Right lobe of liver (tissue), 4 donors: ENCODE results near the gene RPTOR.

ENCODE experiments used
- POLR2A ChIP-seq: fragments of 450-650 bp; IDR thresholded peaks from one replicate; pipeline ENCODE4 v1.6.1; 2017; ENCODE audit warnings: antibody characterized with exemption, mild to moderate bottlenecking
- TF ChIP-seq, protein P1 (sequence below), 4 donors: fragments of 200-600 bp in 3 of 4; fragments of 450-650 bp in 1 of 4; IDR thresholded peaks; one replicate each; pipeline versions ENCODE4 v1.5.1 to v1.8.0; 2016 to 2022; ENCODE audit warnings: antibody characterized with exemption in 4 of 4, mild to moderate bottlenecking in 2 of 4
- donor health status: DM: no; HTN: no; CAD: no.
- donor health status: DM: no; HTN: no; CAD: no.
- donor health status: DM: no; HTN: yes; CAD: no.

DNA sequence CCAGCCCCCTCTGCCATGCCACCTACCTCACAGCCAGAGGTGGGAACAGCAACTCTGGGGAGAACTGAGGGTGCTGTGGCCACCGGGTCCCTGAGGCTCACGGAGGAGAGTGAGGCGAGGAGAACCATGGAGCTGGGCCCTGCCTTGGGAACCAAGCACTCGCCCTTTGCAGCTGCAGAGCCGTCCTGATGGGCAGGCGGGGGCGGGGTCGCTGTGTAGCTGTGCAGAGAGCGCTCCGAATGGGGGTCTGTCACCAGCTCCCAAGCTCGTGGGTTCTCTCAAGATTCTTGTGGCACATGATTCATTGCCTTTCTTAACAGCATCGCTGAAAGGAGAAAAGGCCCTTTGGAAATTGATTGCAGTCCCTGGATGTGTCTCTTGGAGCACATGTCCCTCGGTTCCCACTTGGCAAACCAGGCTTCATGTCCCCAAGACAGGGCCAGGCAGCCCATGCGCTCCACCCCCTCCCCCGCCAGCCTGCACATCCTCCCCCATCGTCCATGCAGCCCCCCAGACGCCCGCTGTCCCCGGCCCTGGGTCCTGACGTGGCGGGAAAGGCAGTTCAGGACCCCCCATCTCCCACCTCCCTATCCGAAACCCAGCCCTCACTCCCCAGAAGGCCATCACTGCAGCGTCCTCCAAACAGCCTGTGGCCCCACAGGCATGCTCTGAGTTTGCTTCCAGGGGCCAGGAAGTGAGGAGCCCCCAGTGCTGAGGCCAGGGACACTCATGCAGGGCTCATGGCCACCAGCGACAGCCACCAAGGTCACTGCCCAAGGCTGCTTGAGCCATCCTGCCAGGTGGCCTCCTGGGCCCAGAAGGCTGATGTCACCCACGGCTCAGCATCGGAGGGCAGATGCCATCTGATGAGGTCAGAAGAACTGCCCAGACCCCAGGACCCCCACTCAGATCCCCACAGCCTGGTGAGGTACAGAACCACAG lies 426.4 kb downstream of the RPTOR start:
- no peak for TF ChIP-seq POLR2A
- TF ChIP-seq, protein P1, sequence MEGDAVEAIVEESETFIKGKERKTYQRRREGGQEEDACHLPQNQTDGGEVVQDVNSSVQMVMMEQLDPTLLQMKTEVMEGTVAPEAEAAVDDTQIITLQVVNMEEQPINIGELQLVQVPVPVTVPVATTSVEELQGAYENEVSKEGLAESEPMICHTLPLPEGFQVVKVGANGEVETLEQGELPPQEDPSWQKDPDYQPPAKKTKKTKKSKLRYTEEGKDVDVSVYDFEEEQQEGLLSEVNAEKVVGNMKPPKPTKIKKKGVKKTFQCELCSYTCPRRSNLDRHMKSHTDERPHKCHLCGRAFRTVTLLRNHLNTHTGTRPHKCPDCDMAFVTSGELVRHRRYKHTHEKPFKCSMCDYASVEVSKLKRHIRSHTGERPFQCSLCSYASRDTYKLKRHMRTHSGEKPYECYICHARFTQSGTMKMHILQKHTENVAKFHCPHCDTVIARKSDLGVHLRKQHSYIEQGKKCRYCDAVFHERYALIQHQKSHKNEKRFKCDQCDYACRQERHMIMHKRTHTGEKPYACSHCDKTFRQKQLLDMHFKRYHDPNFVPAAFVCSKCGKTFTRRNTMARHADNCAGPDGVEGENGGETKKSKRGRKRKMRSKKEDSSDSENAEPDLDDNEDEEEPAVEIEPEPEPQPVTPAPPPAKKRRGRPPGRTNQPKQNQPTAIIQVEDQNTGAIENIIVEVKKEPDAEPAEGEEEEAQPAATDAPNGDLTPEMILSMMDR (IDR thresholded peaks at IDR 0.05) = peak in 1 of 4 donors; percentile 2
